SK-N-SH (cell line): ENCODE data around the gene CPEB1. TPM values are rescaled to one million over a fixed set of nuclear protein-coding genes. Genes with fewer than 3 reads are reported as not detected.

Source experiments
- CTCF ChIA-PET: fragments of 300-600, 350-600 bp; formaldehyde crosslinking; extraction: SDS; loops from one replicate; lab custom pipeline; 2021; lab: Yijun Ruan, JAX
- POLR2A ChIA-PET: fragments of 350-600 bp; sonication (Branson Sonifier 250); formaldehyde crosslinking; extraction: SDS; loops from one replicate; lab custom pipeline; 2020; ENCODE audit warnings: antibody characterized with exemption, inconsistent platforms; lab: Yijun Ruan, JAX
- DNase-seq: peaks from one replicate; pipeline ENCODE4 v3.0.0; 2012
- H2AFZ ChIP-seq: fragments of 200-600 bp; sonication (generic); 2 replicates; pipeline ENCODE4 v1.8.1; 2016; ENCODE audit warnings: antibody characterized with exemption, mild to moderate bottlenecking, low read depth
- H3F3A ChIP-seq: fragments of 200-600 bp; sonication (generic); replicated peaks from 2 replicates; pipeline ENCODE3; 2016; ENCODE audit warnings: antibody characterized with exemption, mild to moderate bottlenecking; ENCODE audit not compliant: insufficient read depth
- H3K27ac ChIP-seq, 2 experiments: fragments of 200-500 bp in 1 of 2; fragments of 200-600 bp in 1 of 2; sonication (Bioruptor generic) in 1 of 2; sonication (generic), shearing (Covaris generic) in 1 of 2; 2 replicates each; pipeline versions ENCODE4 v1.5.1 to v1.6.1; 2014 to 2016; ENCODE audit warnings: low read depth in 2 of 2, inconsistent platforms in 1 of 2, low read length in 1 of 2, mild to moderate bottlenecking in 1 of 2, mixed read lengths in 1 of 2
- H3K27me3 ChIP-seq: fragments of 200-600 bp; sonication (generic), shearing (Covaris generic); 2 replicates; pipeline ENCODE4 v1.6.1; 2016; ENCODE audit warnings: mixed run types; ENCODE audit not compliant: insufficient read depth
- H3K36me3 ChIP-seq, 2 experiments: fragments of 200-500 bp in 1 of 2; fragments of 200-600 bp in 1 of 2; sonication (Bioruptor generic) in 1 of 2; sonication (generic) in 1 of 2; replicated peaks in 1 of 2; 2 replicates each; pipeline versions ENCODE3 to v1.5.1; 2014 to 2016; ENCODE audit warnings: low read length in 1 of 2, mild to moderate bottlenecking in 1 of 2; ENCODE audit not compliant: insufficient read depth in 2 of 2, control insufficient read depth in 1 of 2
- H3K4me1 ChIP-seq, 2 experiments: fragments of 200-500 bp in 1 of 2; fragments of 200-600 bp in 1 of 2; sonication (Bioruptor generic) in 1 of 2; sonication (generic), shearing (Covaris generic) in 1 of 2; 2 replicates each; pipeline versions ENCODE4 v1.5.1 to v1.6.1; 2014 to 2016; ENCODE audit warnings: low read depth in 1 of 2, low read length in 1 of 2, mixed run types in 1 of 2; ENCODE audit not compliant: insufficient read depth in 2 of 2, control insufficient read depth in 1 of 2
- H3K4me2 ChIP-seq: fragments of 200-600 bp; sonication (generic), shearing (Covaris generic); 2 replicates; pipeline ENCODE4 v1.6.1; 2017; ENCODE audit warnings: mixed run types
- H3K4me3 ChIP-seq, 2 experiments: fragments of 200-500 bp in 1 of 2; fragments of 200-600 bp in 1 of 2; sonication (Bioruptor generic) in 1 of 2; sonication (generic), shearing (Covaris generic) in 1 of 2; 2 replicates each; pipeline versions ENCODE4 v1.5.1 to v1.8.1; 2014 to 2016; ENCODE audit warnings: low read depth in 2 of 2, inconsistent platforms in 1 of 2, low read length in 1 of 2, mild to moderate bottlenecking in 1 of 2, mixed read lengths in 1 of 2, moderate library complexity in 1 of 2
- H3K79me2 ChIP-seq: fragments of 200-600 bp; sonication (generic); 2 replicates; pipeline ENCODE4 v1.8.1; 2017; ENCODE audit warnings: mild to moderate bottlenecking; ENCODE audit not compliant: insufficient read depth
- H3K9ac ChIP-seq: fragments of 200-600 bp; sonication (generic); 2 replicates; pipeline ENCODE4 v1.6.1; 2017; ENCODE audit warnings: mixed run types
- H3K9me2 ChIP-seq: fragments of 200-600 bp; sonication (generic); 2 replicates; pipeline ENCODE4 v1.6.1; 2017; ENCODE audit warnings: mixed run types
- H3K9me3 ChIP-seq: fragments of 200-600 bp; sonication (generic); 2 replicates; pipeline ENCODE4 v1.6.1; 2017; ENCODE audit warnings: mixed run types, mild to moderate bottlenecking, moderate library complexity
- H4K20me1 ChIP-seq: fragments of 200-600 bp; sonication (generic); 2 replicates; pipeline ENCODE4 v1.6.1; 2017; ENCODE audit warnings: mild to moderate bottlenecking, mixed run types; ENCODE audit not compliant: insufficient read depth
- CTCF ChIP-seq: fragments of 200-600 bp; sonication (generic); IDR thresholded peaks from 2 replicates; pipeline ENCODE4 v1.6.1; 2017; ENCODE audit warnings: antibody characterized with exemption, mild to moderate bottlenecking, moderate library complexity
- ELF1 ChIP-seq: IDR thresholded peaks from 2 replicates; pipeline ENCODE4 v1.4.0; 2012
- EP300 ChIP-seq, 2 experiments: IDR thresholded peaks; 2 replicates each; pipeline versions ENCODE4 v1.4.0 to v1.6.1; 2012; ENCODE audit warnings: borderline replicate concordance in 1 of 2, low read depth in 1 of 2, low read length in 1 of 2
- FOSL2 ChIP-seq: IDR thresholded peaks from 2 replicates; pipeline ENCODE4 v1.4.0; 2012; ENCODE audit warnings: low read depth, mild to moderate bottlenecking, moderate library complexity, borderline replicate concordance
- FOXJ3 ChIP-seq: sonication (generic); formaldehyde crosslinking; IDR thresholded peaks from 2 replicates; pipeline ENCODE4 v1.5.1; 2020; ENCODE audit warnings: mild to moderate bottlenecking, missing genetic modification reagents
- NFIC ChIP-seq: IDR thresholded peaks from 2 replicates; pipeline ENCODE4 v1.4.0; 2012; ENCODE audit warnings: borderline replicate concordance
- REST ChIP-seq: IDR thresholded peaks from 2 replicates; pipeline ENCODE4 v1.6.1; 2012; ENCODE audit warnings: mild to moderate bottlenecking, low read depth, low read length, moderate library complexity
- RFX5 ChIP-seq: IDR thresholded peaks from 2 replicates; pipeline ENCODE4 v1.6.1; 2012; ENCODE audit warnings: mild to moderate bottlenecking, improper control_type of control experiment, low read length
- SIN3A ChIP-seq: IDR thresholded peaks from 2 replicates; pipeline ENCODE4 v1.6.1; 2012; ENCODE audit warnings: low read depth, mild to moderate bottlenecking, low read length, moderate library complexity, borderline replicate concordance
- TCF12 ChIP-seq: IDR thresholded peaks from 2 replicates; pipeline ENCODE4 v1.4.0; 2012
- USF1 ChIP-seq: IDR thresholded peaks from 2 replicates; pipeline ENCODE4 v1.4.0; 2012; ENCODE audit warnings: low read depth, borderline replicate concordance
- USF2 ChIP-seq: fragments of 150-350 bp; IDR thresholded peaks from 2 replicates; pipeline ENCODE4 v1.6.1; 2017; ENCODE audit warnings: antibody characterized with exemption, low read length, low read depth, borderline replicate concordance
- WGBS: methylation state at CpG from one replicate; pipeline ENCODE4 v1.1.6; 2017; ENCODE audit warnings: low lambda C conversion rate; 5-methylcytosine and 5-hydroxymethylcytosine counted together
- polyA plus RNA-seq, 3 experiments: library from polyadenylated mRNA; depleted of rRNA; stranded (reverse); fragments of >200 nt; gene quantifications; 2 replicates each; pipeline ENCODE4 v1.2.3, GENCODE V29; 2012

CPEB1 gene
- polyA plus RNA-seq, 1 of the 3 experiments (the other 2 are of a cell fraction): 2.6 TPM

- no peak for TF ChIP-seq ELF1
- no peak for TF ChIP-seq TCF12
- no peak for TF ChIP-seq NFIC
- no peak for TF ChIP-seq REST
- TF ChIP-seq CTCF: no peak
- TF ChIP-seq USF2: no peak
- no peak for TF ChIP-seq SIN3A
- TF ChIP-seq RFX5: no peak
- no peak for TF ChIP-seq USF1
- no peak for TF ChIP-seq EP300 (IDR thresholded peaks at IDR 0.05; ENCODE audit: borderline replicate concordance in 1 of 2, low read depth in 1 of 2, low read length in 1 of 2)
- TF ChIP-seq FOSL2: no peak
- no peak for TF ChIP-seq FOXJ3
- H3K9ac ChIP-seq: no peak overlapping the region
- 30% methylated on average over 2 of the region's 2 CpGs for WGBS
Measured at GRCh38 chr15:82580713-82581112, 66.5 kb downstream of the CPEB1 start.

More at GRCh38 chr15:82580713-82581112, 66.5 kb downstream of the CPEB1 start:
- Histone ChIP-seq H3K9me3 (no peaks in the 10 kb centered on the region), H3K4me3 (no peak overlapping the region), H3K79me2 (no peaks in the 10 kb centered on the region), H3K36me3 (no peaks in the 10 kb centered on the region), H3K27me3 (no peaks in the 10 kb centered on the region), H3K4me2 (no peak overlapping the region), H3F3A (no peaks in the 10 kb centered on the region), H4K20me1 (no peaks in the 10 kb centered on the region), H2AFZ (no peak overlapping the region), H3K27ac (no peak overlapping the region), H3K4me1 (no peaks in the 10 kb centered on the region), H3K9me2 (no peaks in the 10 kb centered on the region)
- POLR2A ChIA-PET: no interaction called here
- CTCF ChIA-PET: interaction anchor here (1.4 kb wide), 1 partner anchor 38 kb away, joined by 3 read pairs; no protein-coding TSS in a partner anchor
- no peak for DNase-seq
